Fibroblast of pulmonary artery (primary cell): ENCODE results near the gene SRSF2.

Experiments used
- DNase-seq: peaks from one replicate; pipeline ENCODE4 v3.0.0-alpha.2; 2010; ENCODE audit warnings: low read depth
- H3K4me3 ChIP-seq: replicated peaks from 2 replicates; pipeline ENCODE4 v1.5.1; 2011; ENCODE audit warnings: low read depth, mild to moderate bottlenecking, control low read depth, low read length, moderate library complexity
- TF ChIP-seq, protein P1 (sequence below): IDR thresholded peaks from 2 replicates; pipeline ENCODE4 v1.5.1; 2011; ENCODE audit warnings: mild to moderate bottlenecking, control low read depth, low read length, inconsistent platforms; ENCODE audit errors: missing control alignments

Gene SRSF2

DNA sequence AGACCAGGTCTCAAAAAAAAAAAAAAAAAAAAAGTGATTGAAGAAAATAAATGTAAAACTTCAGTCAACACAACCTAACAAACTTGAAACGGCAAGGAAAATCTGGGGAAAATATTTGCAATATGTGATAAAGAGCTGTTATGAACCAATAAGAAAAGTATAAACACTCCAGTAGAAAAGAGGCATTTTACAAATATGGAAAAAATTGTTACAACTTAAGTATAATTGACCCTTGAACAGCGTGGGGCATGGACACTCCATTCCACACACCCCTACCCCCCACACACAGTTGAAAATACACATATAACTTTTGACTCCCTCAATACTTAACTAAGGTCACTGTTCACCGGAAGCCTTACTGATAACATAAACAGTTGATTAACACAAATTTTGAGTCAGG lies 21.4 kb upstream of the SRSF2 start:
- no peak overlapping the region for H3K4me3 ChIP-seq
- TF ChIP-seq, protein P1, sequence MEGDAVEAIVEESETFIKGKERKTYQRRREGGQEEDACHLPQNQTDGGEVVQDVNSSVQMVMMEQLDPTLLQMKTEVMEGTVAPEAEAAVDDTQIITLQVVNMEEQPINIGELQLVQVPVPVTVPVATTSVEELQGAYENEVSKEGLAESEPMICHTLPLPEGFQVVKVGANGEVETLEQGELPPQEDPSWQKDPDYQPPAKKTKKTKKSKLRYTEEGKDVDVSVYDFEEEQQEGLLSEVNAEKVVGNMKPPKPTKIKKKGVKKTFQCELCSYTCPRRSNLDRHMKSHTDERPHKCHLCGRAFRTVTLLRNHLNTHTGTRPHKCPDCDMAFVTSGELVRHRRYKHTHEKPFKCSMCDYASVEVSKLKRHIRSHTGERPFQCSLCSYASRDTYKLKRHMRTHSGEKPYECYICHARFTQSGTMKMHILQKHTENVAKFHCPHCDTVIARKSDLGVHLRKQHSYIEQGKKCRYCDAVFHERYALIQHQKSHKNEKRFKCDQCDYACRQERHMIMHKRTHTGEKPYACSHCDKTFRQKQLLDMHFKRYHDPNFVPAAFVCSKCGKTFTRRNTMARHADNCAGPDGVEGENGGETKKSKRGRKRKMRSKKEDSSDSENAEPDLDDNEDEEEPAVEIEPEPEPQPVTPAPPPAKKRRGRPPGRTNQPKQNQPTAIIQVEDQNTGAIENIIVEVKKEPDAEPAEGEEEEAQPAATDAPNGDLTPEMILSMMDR = no peak
- DNase-seq = no peak

DNA sequence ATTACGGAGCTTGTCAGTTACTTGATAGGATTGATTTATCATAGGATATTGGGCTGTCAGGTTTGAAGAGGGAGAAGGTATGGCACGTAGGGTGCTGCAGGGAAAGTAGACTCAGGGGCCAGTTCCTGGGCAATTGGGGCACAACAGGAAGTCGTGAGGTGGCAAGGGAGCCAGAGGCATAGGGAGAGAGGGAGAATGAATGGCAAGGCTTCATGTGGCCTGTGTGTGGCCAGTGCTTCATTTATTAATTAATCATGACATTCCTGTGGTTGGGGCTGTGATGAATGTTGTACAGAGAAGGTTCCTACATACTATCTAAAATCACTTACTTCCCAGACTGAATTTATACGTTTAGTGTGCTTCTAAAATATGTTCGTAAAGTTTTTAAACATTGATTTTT lies 20.1 kb upstream of the SRSF2 start:
- TF ChIP-seq, protein P1 = no peak
- no peak for DNase-seq

DNA sequence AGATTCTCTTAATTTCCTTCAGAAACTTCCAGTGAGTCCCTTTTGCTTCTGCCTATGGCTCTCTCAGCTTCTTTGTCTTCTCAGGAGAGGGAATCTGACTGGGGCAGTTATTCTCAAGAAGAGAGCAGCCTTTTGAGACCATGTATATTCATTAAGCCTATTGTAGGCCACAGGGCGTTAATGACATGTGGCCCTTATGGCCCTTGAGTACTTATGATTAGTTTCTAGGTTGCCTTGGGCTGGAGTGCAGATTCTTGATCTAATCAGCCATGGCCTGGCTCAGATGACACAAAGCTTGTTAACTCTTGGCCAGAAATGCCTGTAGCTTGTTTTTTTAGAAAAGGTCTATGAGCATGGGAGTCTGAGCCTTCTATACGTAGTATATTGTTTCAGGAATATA lies 18.2 kb upstream of the SRSF2 start:
- H3K4me3 ChIP-seq = no peak overlapping the region
- DNase-seq = no peak
- TF ChIP-seq, protein P1 = no peak

More for the DNA sequence above, 20.1 kb upstream of the SRSF2 start:
- H3K4me3 ChIP-seq = no peak overlapping the region

DNA sequence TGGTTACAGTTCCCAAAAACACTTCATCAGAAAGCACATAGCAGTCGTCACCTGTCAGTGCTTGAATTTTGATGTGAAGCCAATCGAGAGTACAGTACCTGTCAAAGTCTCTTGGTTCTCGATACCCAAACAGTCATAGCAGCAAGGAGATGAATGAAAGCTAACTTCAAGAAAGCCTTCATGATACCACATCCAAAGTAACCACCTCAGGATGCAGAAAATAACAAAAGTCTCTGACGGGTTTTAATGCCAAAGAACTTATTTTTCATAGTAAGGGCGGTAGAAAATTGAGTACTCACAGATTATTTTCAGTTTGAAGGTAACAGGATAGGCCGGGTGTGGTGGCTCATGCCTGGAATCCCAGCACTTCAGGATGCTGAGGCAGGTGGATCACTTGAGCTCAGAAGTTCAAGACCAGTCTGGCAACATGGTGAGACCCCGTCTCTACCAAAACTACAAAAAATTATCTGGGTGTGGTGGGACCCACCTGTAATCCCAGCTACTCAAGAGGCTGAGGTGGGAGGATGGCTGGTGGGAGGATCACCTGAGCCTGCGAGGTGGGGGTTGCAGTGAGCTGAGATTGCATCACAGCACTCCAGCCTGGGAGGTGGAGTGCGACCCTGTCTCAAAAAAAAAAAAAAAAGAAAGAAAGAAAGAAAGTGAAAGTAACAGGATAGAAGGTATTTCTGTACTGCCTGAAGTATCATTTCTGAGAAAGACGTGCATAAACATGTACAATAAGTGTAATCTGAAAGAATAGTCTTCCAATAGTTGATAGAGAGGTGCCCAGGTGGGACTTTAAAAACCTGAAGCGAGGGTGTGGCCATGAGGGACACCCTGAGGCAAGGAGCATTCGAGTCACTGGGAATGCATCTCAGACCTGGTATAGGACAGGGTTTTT lies 16.2 kb upstream of the SRSF2 start:
- H3K4me3 ChIP-seq = no peak overlapping the region
- no peak for DNase-seq
- TF ChIP-seq, protein P1 = no peak

DNA sequence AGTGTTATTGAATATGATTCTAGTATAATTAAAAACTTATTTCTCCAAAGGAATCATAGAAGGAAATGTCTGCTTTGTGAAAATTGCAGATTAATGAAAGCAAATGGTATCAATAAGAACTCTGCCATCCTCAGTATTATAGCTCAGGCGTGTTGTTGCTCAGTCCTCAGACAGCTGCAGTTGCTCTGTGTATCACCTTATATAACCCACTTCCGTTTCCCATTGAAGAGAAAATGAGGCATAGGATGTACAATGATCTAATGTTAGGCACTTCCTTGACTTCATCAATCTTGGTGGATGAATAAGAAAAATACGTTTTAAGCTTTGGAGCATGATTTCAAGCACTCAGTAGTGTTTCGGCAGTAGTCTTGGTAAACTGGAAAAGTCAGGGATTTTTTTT lies 14.9 kb upstream of the SRSF2 start:
- H3K4me3 ChIP-seq = no peak overlapping the region
- no peak for DNase-seq
- TF ChIP-seq, protein P1 = no peak

DNA sequence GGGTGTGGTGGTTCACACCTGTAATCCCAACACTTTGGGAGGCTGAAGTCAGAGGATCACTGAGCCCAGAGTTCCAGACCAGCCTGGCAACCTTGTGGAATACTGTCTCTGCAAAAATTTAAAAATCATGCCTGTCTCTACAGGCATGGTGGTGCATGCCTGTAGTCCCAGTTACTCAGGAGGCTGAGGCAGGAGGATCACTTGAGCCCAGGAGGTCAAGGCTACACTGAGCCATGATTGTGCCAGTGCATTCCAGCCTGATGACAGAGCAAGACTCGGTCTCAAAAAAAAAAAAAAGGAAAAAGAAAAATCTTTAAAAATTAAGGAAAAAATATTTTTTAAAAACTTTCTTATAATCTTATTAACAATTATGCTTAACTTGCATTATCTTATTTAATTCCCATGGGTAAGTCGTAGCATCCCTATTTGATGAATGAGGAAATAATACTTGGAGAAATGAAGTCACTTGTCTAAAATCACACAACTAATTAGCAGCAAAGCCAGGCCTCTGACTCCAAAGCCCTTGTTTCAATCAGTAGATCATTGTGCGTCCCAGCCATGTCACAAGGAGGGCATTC lies 14.4 kb upstream of the SRSF2 start:
- no peak overlapping the region for H3K4me3 ChIP-seq
- TF ChIP-seq, protein P1 = no peak
- no peak for DNase-seq
